CD8-positive, alpha-beta memory T cell (primary cell): ENCODE data around the gene USP19. TPM values are rescaled to one million over a fixed set of nuclear protein-coding genes. Genes with fewer than 3 reads are reported as not detected.

Source experiments
- CTCF ChIA-PET: fragments of 350-600 bp; sonication (Branson Sonifier 250); formaldehyde crosslinking; loops from one replicate; lab custom pipeline; 2021; ENCODE audit warnings: antibody characterized with exemption; lab: Charles Lee
- POLR2A ChIA-PET: fragments of 350-600 bp; sonication (Branson Sonifier 250); formaldehyde crosslinking; loops from one replicate; lab custom pipeline; 2021; ENCODE audit warnings: antibody characterized with exemption; lab: Charles Lee
- DNase-seq, 5 donors: peaks; one replicate each; pipeline versions ENCODE4 v3.0.0 to v3.0.0-alpha.2; 2020 to 2022; ENCODE audit warnings: mixed read lengths in 1 of 5
- H3K27ac ChIP-seq: one replicate; pipeline ENCODE4 v1.7.0; 2013; ENCODE audit warnings: low read depth, mild to moderate bottlenecking, low read length, moderate library complexity
- H3K27me3 ChIP-seq: 2 replicates; pipeline ENCODE4 v1.7.0; 2013; ENCODE audit warnings: low read length, mild to moderate bottlenecking; ENCODE audit not compliant: insufficient read depth, poor library complexity, severe bottlenecking
- H3K36me3 ChIP-seq: 2 replicates; pipeline ENCODE4 v1.7.0; 2013; ENCODE audit warnings: mild to moderate bottlenecking, low read length, moderate library complexity; ENCODE audit not compliant: insufficient read depth
- H3K4me1 ChIP-seq: 2 replicates; pipeline ENCODE4 v1.7.0; 2013; ENCODE audit warnings: mild to moderate bottlenecking, low read length, moderate library complexity; ENCODE audit not compliant: insufficient read depth
- H3K4me3 ChIP-seq: 2 replicates; pipeline ENCODE4 v1.7.0; 2013; ENCODE audit warnings: mild to moderate bottlenecking, low read length
- H3K9me3 ChIP-seq: 2 replicates; pipeline ENCODE4 v1.7.0; 2013; ENCODE audit warnings: mild to moderate bottlenecking, low read length
- H3K27ac Mint-ChIP-seq, 8 donors: one replicate each; pipeline ENCODE4 v1.8.0; 2020 to 2021; ENCODE audit warnings: mixed read lengths in 8 of 8, mild to moderate bottlenecking in 6 of 8, inconsistent platforms in 3 of 8, moderate library complexity in 3 of 8
- H3K27me3 Mint-ChIP-seq, 2 donors: one replicate each; pipeline ENCODE4 v1.8.0; 2020 to 2021; ENCODE audit warnings: mixed read lengths in 2 of 2, mild to moderate bottlenecking in 1 of 2, moderate library complexity in 1 of 2
- H3K36me3 Mint-ChIP-seq, 3 donors: one replicate each; pipeline ENCODE4 v1.8.0; 2020 to 2021; ENCODE audit warnings: mixed read lengths in 3 of 3, inconsistent platforms in 1 of 3, mild to moderate bottlenecking in 1 of 3
- H3K4me1 Mint-ChIP-seq, 3 donors: one replicate each; pipeline ENCODE4 v1.8.0; 2020 to 2021; ENCODE audit warnings: mixed read lengths in 3 of 3, inconsistent platforms in 1 of 3, mild to moderate bottlenecking in 1 of 3
- H3K4me3 Mint-ChIP-seq, 7 donors: one replicate each; pipeline ENCODE4 v1.8.0; 2020 to 2021; ENCODE audit warnings: mixed read lengths in 7 of 7, mild to moderate bottlenecking in 6 of 7, moderate library complexity in 4 of 7, inconsistent platforms in 2 of 7
- H3K9me3 Mint-ChIP-seq, 5 donors: one replicate each; pipeline ENCODE4 v1.8.0; 2020 to 2022; ENCODE audit warnings: mixed read lengths in 5 of 5, mild to moderate bottlenecking in 3 of 5, moderate library complexity in 2 of 5, inconsistent platforms in 1 of 5
- polyA plus RNA-seq: library from polyadenylated mRNA; unstranded; fragments of 300-500 nt; fragmentation: Illumina TruSeq; gene quantifications from one replicate; pipeline ENCODE4 v1.2.3, GENCODE V29; 2021
- total RNA-seq, 2 experiments: library from RNA; stranded (reverse); gene quantifications; one replicate each; pipeline ENCODE4 v1.2.3, GENCODE V29; 2021

The USP19 gene
- total and polyA plus RNA-seq, 3 experiments from 2014 or later = 32.8 to 73.9 (median 71.8) TPM

DNA sequence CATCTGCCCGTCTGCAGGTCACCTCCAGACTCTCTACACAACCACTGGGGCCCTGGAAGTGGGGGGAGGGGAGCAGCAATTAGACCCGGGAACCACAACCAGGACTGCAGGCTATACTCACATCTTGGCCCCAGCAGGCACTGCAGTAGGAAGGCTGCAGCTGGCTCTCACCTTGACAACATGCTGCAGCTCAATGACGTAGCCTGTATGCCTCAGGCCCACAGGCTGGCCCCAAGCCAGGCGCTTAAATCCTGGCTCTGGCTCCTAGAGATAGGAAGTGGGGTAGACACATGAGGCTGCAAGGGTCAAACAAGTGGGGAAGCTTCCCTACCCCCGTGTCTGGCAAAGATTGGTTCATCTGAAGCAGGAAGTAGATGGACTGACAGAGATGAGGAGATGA lies 22.2 kb downstream of the USP19 start:
- ChIA-PET CTCF (no interaction called here), POLR2A (no interaction called here)
- Mint-ChIP-seq H3K27me3 (no peaks in the 10 kb centered on the region), H3K27ac (peak overlapping the region in 1 of 8 donors; percentile 36), H3K4me3 (no peak overlapping the region), H3K9me3 (no peaks in the 10 kb centered on the region), H3K36me3 (peaks cover 6 to 67% (median 10%) of the 10 kb centered on the region in 3 donors), H3K4me1 (peaks cover 8 to 14% (median 13%) of the 10 kb centered on the region in 3 donors)
- DNase-seq = no peak
- Histone ChIP-seq H3K27ac (no peak overlapping the region), H3K4me3 (no peak overlapping the region), H3K4me1 (peaks cover 10% of the 10 kb centered on the region), H3K9me3 (no peaks in the 10 kb centered on the region), H3K36me3 (peaks cover 47% of the 10 kb centered on the region), H3K27me3 (no peaks in the 10 kb centered on the region)

DNA sequence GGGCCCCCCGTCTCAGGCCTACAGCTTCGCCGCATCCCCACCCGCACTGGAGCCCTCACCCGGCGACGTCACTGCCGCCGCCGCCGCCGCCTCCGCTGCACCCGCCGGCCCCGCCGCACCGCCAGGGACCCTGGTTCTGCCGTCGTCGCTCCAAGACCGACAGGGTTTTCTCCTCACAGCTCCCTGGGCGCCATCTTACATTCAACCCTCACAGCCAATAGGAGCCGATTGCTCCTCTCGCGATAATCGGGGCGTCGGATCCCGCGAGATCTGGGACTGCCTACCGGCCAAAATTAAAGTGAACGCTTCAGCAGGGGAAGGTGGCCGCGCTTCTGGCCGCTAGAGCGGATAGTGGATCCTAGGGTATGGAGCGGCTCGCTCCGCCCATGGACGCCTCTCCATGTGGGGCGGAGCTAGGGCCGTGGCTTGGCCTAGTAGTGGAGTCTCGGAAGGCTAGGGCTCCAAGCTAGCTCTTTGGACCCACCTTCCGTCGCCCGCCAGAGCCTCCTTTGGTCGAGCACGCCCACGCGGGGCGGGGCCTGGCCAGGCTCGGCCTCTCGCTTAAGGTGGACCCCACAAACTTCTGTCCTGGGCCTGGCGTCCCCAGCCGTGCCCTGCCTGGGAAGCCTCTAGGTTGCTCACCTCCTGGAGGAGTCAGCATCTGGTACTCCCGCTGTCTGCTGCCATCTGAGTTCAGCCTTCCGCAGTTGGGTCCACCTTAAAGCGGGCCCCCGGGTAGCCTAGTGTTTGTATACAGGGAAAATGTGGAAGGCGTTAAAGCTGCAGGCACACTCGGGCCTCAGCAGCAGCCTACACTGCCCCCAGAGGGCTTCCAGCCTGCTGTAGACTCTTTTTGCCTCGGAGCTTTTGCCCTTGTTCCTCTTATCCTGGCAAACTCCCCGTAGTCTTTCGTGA lies 26.5 kb downstream of the USP19 start, which contains the start of gene QRICH1:
QRICH1 (minus strand) TSS at position 219 of the 915 bp plus-strand sequence. CDS start 17,054 bp downstream, outside the sequence.
- Histone ChIP-seq H3K4me1 (peaks cover 36% of the 10 kb centered on the region), H3K4me3 (peak within 1 kb of the TSS; percentile 97), H3K9me3 (no peaks in the 10 kb centered on the region), H3K36me3 (peaks cover 14% of the 10 kb centered on the region), H3K27ac (peak within 1 kb of the TSS; percentile 81), H3K27me3 (no peaks in the 10 kb centered on the region)
- peak; percentile 92 to 98 (median 96) for DNase-seq
- Mint-ChIP-seq H3K4me3 (peak within 1 kb of the TSS; percentile 90 to 98 (median 93)), H3K4me1 (peaks cover 29 to 42% (median 40%) of the 10 kb centered on the region in 3 donors), H3K27ac (peak within 1 kb of the TSS; percentile 94 to 98 (median 96)), H3K9me3 (no peaks in the 10 kb centered on the region), H3K36me3 (peaks cover 0 to 53% (median 0%) of the 10 kb centered on the region in 3 donors), H3K27me3 (no peaks in the 10 kb centered on the region)
- ChIA-PET CTCF (interaction anchor here (0.5 to 5.4 kb wide), 23 partner anchors 10 to 350 kb away, joined by 3 to 30 read pairs (median 5); partner anchors contain the start of genes IMPDH2, LAMB2, NDUFAF3 and QARS1), POLR2A (interaction anchor here (0.5 to 3.6 kb wide), 26 partner anchors 8 to 1813 kb away, joined by 3 to 45 read pairs (median 4); partner anchors contain the start of genes DAG1, GNAI2, IMPDH2 and IP6K2)

DNA sequence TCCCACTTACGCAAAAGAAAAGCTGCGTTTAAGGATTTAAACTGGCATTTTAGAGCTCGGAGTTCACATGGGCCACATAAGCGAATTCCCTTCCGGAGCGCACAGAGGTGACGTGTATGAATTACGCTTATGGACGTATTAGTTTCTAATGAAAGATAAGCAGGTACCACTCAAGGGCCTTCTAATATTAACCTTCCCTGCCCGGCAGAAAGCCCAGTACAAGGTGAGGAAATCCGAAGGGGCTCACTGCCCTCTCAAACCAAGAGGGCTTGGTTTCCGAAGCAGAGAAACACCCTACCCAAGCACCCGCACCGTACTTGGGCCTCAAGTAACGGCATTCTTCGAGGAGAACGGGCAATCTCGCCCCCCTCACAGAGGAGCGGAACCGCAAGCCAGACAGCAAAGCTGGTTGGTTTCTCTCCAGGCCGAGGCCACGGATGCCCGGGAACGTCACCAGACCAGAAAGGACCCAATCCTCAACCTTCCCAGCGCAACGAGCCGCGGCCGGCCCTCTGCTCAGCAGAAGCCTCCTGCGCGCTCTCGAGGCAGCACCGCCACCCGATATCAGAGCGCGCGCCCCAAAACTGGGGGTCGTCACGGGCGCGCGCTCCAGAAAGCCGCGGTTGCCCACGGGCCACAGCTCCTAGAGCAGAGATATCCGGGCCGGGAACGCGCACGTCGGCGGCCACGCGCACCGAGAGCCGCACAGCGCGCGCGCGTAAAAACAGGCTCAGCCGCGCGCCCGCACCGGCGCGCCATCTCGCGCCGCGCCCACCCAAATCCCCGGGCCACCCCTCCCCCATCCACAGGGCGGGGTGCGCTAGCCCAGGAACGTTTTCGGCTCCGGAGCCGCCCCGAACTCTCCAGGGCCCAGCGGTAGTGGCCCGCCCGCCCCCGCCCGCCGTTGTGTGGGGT lies 27.4 kb downstream of the USP19 start:
- H3K4me1 ChIP-seq = peaks cover 36% of the 10 kb centered on the region
- peaks cover 0 to 48% (median 0%) of the 10 kb centered on the region in 3 donors for H3K36me3 Mint-ChIP-seq
- H3K4me3 ChIP-seq = peak overlapping the region; percentile 97
- POLR2A ChIA-PET = interaction anchor here (0.5 to 3.6 kb wide), 28 partner anchors 7 to 1812 kb away, joined by 3 to 45 read pairs (median 4); partner anchors contain the start of genes DAG1, GNAI2, IMPDH2 and IP6K2
- no peaks in the 10 kb centered on the region for H3K9me3 ChIP-seq
- DNase-seq = peak; percentile 73 to 88 (median 83)
- peaks cover 31 to 46% (median 45%) of the 10 kb centered on the region in 3 donors for H3K4me1 Mint-ChIP-seq
- H3K27me3 ChIP-seq = no peaks in the 10 kb centered on the region
- no peaks in the 10 kb centered on the region for H3K9me3 Mint-ChIP-seq
- H3K27me3 Mint-ChIP-seq = no peaks in the 10 kb centered on the region
- peak overlapping the region; percentile 81 for H3K27ac ChIP-seq
- H3K27ac Mint-ChIP-seq = peak overlapping the region; percentile 93 to 97 (median 95)
- peak overlapping the region; percentile 90 to 98 (median 93) for H3K4me3 Mint-ChIP-seq
- CTCF ChIA-PET = interaction anchor here (0.8 to 5.4 kb wide), 19 partner anchors 9 to 247 kb away, joined by 3 to 30 read pairs (median 5); partner anchors contain the start of genes IMPDH2, LAMB2, NDUFAF3 and QARS1
- H3K36me3 ChIP-seq = peaks cover 6% of the 10 kb centered on the region

DNA sequence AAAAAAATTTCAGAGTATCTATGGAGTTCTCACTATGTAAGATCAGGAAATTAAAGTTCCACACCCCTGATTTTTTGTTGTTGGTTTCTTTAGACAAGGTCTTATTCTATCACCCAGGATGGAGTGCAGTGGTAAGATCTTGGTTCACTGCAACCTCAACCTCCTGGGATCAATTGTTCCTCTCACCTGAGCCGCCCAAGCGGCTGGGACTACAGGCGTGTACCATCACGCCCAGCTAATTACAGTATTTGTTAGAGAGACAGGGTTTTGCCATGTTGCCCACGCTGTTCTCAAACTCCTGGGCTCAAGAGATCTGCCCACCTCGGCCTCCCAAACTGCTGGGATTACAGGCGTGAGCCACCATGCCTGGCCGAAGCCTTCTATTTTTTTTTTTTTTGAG lies 39.2 kb downstream of the USP19 start:
- H3K4me1 Mint-ChIP-seq = peaks cover 16 to 58% (median 19%) of the 10 kb centered on the region in 3 donors
- no peaks in the 10 kb centered on the region for H3K27me3 Mint-ChIP-seq
- POLR2A ChIA-PET = interaction anchor here (0.6 kb wide), 1 partner anchor 37 kb away, joined by 7 read pairs; no protein-coding TSS in a partner anchor
- no peaks in the 10 kb centered on the region for H3K27me3 ChIP-seq
- H3K27ac Mint-ChIP-seq = no peak overlapping the region
- peaks cover 6% of the 10 kb centered on the region for H3K4me1 ChIP-seq
- H3K27ac ChIP-seq = no peak overlapping the region
- H3K9me3 ChIP-seq = no peaks in the 10 kb centered on the region
- H3K36me3 Mint-ChIP-seq = peaks cover 0 to 30% (median 2%) of the 10 kb centered on the region in 3 donors
- H3K9me3 Mint-ChIP-seq = no peaks in the 10 kb centered on the region
- CTCF ChIA-PET = interaction anchor here (1.5 kb wide), 1 partner anchor 40 kb away, joined by 3 read pairs; the partner anchor contains the start of gene USP19
- H3K4me3 Mint-ChIP-seq = peak overlapping the region in 1 of 7 donors; percentile 13
- DNase-seq = no peak
- H3K36me3 ChIP-seq = peaks cover 12% of the 10 kb centered on the region
- no peak overlapping the region for H3K4me3 ChIP-seq

DNA sequence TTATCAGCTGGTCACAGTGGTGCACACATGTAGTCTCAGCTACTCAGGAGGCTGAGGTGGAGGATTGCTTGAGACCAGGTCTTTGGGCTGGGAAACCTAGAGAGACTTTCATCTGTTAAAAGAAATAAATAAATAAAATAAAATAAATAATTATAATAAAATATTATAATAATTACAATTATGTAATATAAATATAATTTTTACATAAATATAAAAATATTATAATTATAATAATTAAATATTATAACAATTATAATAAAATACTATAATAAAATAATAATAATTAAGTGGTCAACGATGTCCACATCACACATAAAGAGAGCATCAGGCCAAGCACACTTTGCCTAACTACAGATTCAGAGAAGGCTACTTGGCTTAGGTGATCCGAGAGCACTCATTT lies 41.4 kb downstream of the USP19 start:
- Mint-ChIP-seq H3K27ac (no peak overlapping the region), H3K4me1 (peaks cover 12 to 50% (median 18%) of the 10 kb centered on the region in 3 donors), H3K27me3 (no peaks in the 10 kb centered on the region), H3K9me3 (no peaks in the 10 kb centered on the region), H3K36me3 (peaks cover 0 to 41% (median 4%) of the 10 kb centered on the region in 3 donors), H3K4me3 (no peak overlapping the region)
- Histone ChIP-seq H3K4me1 (peaks cover 6% of the 10 kb centered on the region), H3K27me3 (no peaks in the 10 kb centered on the region), H3K4me3 (no peak overlapping the region), H3K36me3 (peaks cover 26% of the 10 kb centered on the region), H3K27ac (no peak overlapping the region), H3K9me3 (no peaks in the 10 kb centered on the region)
- ChIA-PET POLR2A (no interaction called here), CTCF (no interaction called here)
- no peak for DNase-seq

DNA sequence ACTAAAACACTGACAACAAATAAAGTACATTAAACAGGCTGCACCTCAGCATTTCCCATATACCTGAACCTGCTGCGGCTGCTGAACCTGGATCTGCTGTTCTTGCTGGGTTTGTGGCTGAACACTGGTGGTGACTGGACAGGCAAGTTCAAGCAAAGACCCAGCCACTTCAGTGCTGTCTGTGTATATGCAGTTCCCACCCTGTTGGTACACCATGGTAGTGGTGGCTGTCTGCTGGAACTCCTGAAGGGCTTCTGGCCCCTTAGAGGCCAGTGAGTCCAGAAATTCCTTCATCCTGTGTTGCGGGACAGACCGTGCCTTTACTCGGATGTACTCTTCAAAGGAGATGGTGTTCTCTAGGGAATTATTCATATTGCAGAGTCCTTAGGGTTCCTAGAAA lies 44.0 kb downstream of the USP19 start:
- POLR2A ChIA-PET = no interaction called here
- peak overlapping the region in 1 of 7 donors; percentile 8 for H3K4me3 Mint-ChIP-seq
- no peak for DNase-seq
- Histone ChIP-seq H3K36me3 (peaks cover 36% of the 10 kb centered on the region), H3K27ac (no peak overlapping the region), H3K9me3 (no peaks in the 10 kb centered on the region), H3K27me3 (no peaks in the 10 kb centered on the region), H3K4me1 (no peaks in the 10 kb centered on the region), H3K4me3 (no peak overlapping the region)
- peaks cover 0 to 64% (median 6%) of the 10 kb centered on the region in 3 donors for H3K36me3 Mint-ChIP-seq
- H3K4me1 Mint-ChIP-seq = peaks cover 12 to 41% (median 18%) of the 10 kb centered on the region in 3 donors
- peak overlapping the region in 1 of 8 donors; percentile 37 for H3K27ac Mint-ChIP-seq
- no peaks in the 10 kb centered on the region for H3K27me3 Mint-ChIP-seq
- H3K9me3 Mint-ChIP-seq = no peaks in the 10 kb centered on the region
- CTCF ChIA-PET = no interaction called here

DNA sequence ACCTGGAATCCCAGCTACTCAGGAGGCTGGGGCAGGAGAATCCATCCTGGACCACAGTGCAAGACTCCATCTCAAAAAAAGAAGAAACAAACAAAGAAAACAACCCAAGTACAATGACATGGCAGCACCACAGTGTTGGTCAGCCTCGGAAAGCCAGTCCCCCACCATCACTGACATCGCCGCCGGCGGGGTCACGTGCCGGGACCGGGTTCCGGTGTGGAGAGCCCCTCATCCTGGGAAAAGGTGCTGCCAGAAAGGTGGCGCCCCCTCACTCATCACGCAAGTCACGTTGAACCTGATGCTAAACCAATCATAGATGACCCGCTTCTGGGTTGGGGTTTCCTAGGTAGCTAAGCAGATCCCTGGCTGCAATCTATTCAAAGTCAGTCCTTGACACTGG lies 44.5 kb downstream of the USP19 start:
- H3K36me3 ChIP-seq = peaks cover 36% of the 10 kb centered on the region
- Mint-ChIP-seq H3K4me1 (peaks cover 12 to 36% (median 18%) of the 10 kb centered on the region in 3 donors), H3K9me3 (no peaks in the 10 kb centered on the region), H3K27ac (no peak overlapping the region), H3K36me3 (peaks cover 0 to 69% (median 6%) of the 10 kb centered on the region in 3 donors), H3K27me3 (no peaks in the 10 kb centered on the region), H3K4me3 (peak overlapping the region in 1 of 7 donors; percentile 32)
- H3K4me1 ChIP-seq = no peaks in the 10 kb centered on the region
- CTCF ChIA-PET = no interaction called here
- no peaks in the 10 kb centered on the region for H3K9me3 ChIP-seq
- no peak for DNase-seq
- no peak overlapping the region for H3K27ac ChIP-seq
- POLR2A ChIA-PET = no interaction called here
- no peak overlapping the region for H3K4me3 ChIP-seq
- no peaks in the 10 kb centered on the region for H3K27me3 ChIP-seq
